Measurements from ENCODE around the gene PAFAH2. TPM values are rescaled to one million over a fixed set of nuclear protein-coding genes. Genes with fewer than 3 reads are reported as not detected.

PAFAH2 gene
- total and polyA plus RNA-seq, 2 of the 8 experiments (the other 6 are each of a cell fraction or from before 2014, with no cell fraction given) = 7.7 to 9.3 TPM

DNA sequence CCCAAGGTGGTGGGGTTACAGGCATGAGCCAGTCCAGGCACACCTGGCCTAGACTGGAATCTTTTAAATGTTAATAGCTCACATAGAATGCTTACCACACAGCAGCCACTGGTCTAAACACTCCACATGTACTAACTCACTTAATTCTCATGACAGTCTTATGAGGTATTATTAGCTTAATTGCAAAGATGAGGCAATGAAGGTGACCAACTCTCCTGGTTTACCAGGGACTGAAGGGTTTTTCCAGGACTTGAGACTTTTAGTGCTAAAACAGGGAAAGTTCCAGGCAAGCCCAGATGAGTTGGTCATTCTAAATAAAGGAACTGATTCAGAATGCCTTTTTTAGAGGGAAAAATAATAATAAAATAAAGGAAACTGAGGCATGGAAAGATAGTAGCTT is 84.7 kb downstream of the PAFAH2 start (continued):
- TF ChIP-seq, protein P1, sequence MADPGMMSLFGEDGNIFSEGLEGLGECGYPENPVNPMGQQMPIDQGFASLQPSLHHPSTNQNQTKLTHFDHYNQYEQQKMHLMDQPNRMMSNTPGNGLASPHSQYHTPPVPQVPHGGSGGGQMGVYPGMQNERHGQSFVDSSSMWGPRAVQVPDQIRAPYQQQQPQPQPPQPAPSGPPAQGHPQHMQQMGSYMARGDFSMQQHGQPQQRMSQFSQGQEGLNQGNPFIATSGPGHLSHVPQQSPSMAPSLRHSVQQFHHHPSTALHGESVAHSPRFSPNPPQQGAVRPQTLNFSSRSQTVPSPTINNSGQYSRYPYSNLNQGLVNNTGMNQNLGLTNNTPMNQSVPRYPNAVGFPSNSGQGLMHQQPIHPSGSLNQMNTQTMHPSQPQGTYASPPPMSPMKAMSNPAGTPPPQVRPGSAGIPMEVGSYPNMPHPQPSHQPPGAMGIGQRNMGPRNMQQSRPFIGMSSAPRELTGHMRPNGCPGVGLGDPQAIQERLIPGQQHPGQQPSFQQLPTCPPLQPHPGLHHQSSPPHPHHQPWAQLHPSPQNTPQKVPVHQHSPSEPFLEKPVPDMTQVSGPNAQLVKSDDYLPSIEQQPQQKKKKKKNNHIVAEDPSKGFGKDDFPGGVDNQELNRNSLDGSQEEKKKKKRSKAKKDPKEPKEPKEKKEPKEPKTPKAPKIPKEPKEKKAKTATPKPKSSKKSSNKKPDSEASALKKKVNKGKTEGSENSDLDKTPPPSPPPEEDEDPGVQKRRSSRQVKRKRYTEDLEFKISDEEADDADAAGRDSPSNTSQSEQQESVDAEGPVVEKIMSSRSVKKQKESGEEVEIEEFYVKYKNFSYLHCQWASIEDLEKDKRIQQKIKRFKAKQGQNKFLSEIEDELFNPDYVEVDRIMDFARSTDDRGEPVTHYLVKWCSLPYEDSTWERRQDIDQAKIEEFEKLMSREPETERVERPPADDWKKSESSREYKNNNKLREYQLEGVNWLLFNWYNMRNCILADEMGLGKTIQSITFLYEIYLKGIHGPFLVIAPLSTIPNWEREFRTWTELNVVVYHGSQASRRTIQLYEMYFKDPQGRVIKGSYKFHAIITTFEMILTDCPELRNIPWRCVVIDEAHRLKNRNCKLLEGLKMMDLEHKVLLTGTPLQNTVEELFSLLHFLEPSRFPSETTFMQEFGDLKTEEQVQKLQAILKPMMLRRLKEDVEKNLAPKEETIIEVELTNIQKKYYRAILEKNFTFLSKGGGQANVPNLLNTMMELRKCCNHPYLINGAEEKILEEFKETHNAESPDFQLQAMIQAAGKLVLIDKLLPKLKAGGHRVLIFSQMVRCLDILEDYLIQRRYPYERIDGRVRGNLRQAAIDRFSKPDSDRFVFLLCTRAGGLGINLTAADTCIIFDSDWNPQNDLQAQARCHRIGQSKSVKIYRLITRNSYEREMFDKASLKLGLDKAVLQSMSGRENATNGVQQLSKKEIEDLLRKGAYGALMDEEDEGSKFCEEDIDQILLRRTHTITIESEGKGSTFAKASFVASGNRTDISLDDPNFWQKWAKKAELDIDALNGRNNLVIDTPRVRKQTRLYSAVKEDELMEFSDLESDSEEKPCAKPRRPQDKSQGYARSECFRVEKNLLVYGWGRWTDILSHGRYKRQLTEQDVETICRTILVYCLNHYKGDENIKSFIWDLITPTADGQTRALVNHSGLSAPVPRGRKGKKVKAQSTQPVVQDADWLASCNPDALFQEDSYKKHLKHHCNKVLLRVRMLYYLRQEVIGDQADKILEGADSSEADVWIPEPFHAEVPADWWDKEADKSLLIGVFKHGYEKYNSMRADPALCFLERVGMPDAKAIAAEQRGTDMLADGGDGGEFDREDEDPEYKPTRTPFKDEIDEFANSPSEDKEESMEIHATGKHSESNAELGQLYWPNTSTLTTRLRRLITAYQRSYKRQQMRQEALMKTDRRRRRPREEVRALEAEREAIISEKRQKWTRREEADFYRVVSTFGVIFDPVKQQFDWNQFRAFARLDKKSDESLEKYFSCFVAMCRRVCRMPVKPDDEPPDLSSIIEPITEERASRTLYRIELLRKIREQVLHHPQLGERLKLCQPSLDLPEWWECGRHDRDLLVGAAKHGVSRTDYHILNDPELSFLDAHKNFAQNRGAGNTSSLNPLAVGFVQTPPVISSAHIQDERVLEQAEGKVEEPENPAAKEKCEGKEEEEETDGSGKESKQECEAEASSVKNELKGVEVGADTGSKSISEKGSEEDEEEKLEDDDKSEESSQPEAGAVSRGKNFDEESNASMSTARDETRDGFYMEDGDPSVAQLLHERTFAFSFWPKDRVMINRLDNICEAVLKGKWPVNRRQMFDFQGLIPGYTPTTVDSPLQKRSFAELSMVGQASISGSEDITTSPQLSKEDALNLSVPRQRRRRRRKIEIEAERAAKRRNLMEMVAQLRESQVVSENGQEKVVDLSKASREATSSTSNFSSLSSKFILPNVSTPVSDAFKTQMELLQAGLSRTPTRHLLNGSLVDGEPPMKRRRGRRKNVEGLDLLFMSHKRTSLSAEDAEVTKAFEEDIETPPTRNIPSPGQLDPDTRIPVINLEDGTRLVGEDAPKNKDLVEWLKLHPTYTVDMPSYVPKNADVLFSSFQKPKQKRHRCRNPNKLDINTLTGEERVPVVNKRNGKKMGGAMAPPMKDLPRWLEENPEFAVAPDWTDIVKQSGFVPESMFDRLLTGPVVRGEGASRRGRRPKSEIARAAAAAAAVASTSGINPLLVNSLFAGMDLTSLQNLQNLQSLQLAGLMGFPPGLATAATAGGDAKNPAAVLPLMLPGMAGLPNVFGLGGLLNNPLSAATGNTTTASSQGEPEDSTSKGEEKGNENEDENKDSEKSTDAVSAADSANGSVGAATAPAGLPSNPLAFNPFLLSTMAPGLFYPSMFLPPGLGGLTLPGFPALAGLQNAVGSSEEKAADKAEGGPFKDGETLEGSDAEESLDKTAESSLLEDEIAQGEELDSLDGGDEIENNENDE (IDR thresholded peaks at IDR 0.05; ENCODE audit: insufficient replicate concordance, low read length) = no peak
- TF ChIP-seq SAP30 (IDR thresholded peaks at IDR 0.05; ENCODE audit: insufficient read depth, insufficient replicate concordance, low read length) = no peak

Measured in H1 (cell line).